Measurements from ENCODE around the gene MLST8. TPM values are rescaled to one million over a fixed set of nuclear protein-coding genes. Genes with fewer than 3 reads are reported as not detected.
A peak's percentile ranks its signal among the peaks of the same experiment; 100 is the strongest.

MLST8 gene
- total and polyA plus RNA-seq, 2 of the 8 experiments (the other 6 are each of a cell fraction or from before 2014, with no cell fraction given): 67.6 to 321 TPM

DNA sequence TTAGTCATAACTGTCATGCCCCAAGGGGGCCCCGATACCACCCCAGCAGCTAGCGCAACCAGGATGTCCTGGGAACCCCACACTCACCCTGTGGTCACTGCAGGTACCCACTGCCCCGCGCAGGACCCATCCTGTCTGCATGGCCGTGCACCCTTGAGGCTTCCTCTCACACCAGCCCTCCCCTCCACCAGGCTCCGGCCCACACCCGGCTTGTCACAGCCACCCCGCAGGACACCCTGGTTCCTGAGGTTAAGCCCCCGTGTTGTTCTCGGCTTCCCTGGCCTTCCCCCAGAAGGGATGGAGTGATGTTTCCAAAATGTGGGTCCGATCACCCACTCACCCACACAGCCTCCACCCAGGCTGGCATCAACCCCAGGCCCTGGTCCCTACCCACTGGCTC is 38.5 kb downstream of the MLST8 start:
- Histone ChIP-seq H4K5ac (ENCODE audit: insufficient read length, low read depth, low read length) (no peak overlapping the region), H2AK5ac (ENCODE audit: low read depth, low read length) (no peak overlapping the region), H3K14ac (ENCODE audit: insufficient read length) (no peak overlapping the region), H3K79me2 (ENCODE audit: control insufficient read depth in 1 of 2, insufficient read depth in 2 of 2, low read length in 2 of 2) (peaks cover 0 to 5% of the 10 kb centered on the region in 2 experiments; a peak in 2 of 4 replicates), H2BK5ac (ENCODE audit: low read depth, low read length) (no peak overlapping the region), H2AFZ (ENCODE audit: low read length) (no peak overlapping the region), H3K4me3 (ENCODE audit: extremely low read depth in 1 of 4, insufficient read depth in 2 of 4, low read depth in 3 of 4, low read length in 4 of 4) (no peak overlapping the region), H4K91ac (replicated peaks; ENCODE audit: insufficient read length, low read length) (no peak overlapping the region), H3K27ac (ENCODE audit: low read depth, low read length) (no peak overlapping the region), H3K4me1 (replicated peaks in 1 of 4; ENCODE audit: control insufficient read depth in 3 of 4, insufficient read depth in 4 of 4, low read length in 3 of 4) (no peaks in the 10 kb centered on the region; a peak in 1 of 7 replicates), H3K56ac (replicated peaks; ENCODE audit: insufficient read length, low read depth, low read length) (no peak overlapping the region), H3K9ac (replicated peaks in 1 of 4; ENCODE audit: extremely low read depth in 1 of 4, low read depth in 3 of 4, low read length in 3 of 4) (no peak overlapping the region), H3K27me3 (replicated peaks in 1 of 4; ENCODE audit: control insufficient read depth in 3 of 4, extremely low read depth in 1 of 4, insufficient read depth in 3 of 4, low read length in 3 of 4) (no peaks in the 10 kb centered on the region), H3K18ac (ENCODE audit: extremely low read depth, low read length) (no peak overlapping the region), H3K9me3 (ENCODE audit: insufficient read depth in 2 of 2, low read depth in 1 of 2, low read length in 1 of 2) (no peaks in the 10 kb centered on the region), H2BK12ac (ENCODE audit: low read depth, low read length) (no peak overlapping the region), H3K4ac (replicated peaks; ENCODE audit: insufficient read length, low read depth, low read length) (no peak overlapping the region), H3K23ac (ENCODE audit: insufficient read length) (no peak overlapping the region), H3K79me1 (ENCODE audit: low read depth, low read length) (no peaks in the 10 kb centered on the region; the same call in 1 of the 2 replicates), H2BK20ac (ENCODE audit: low read length) (no peak overlapping the region), H3K36me3 (ENCODE audit: control insufficient read depth in 2 of 4, insufficient read depth in 4 of 4, low read length in 3 of 4) (peaks cover 18 to 41% (median 32%) of the 10 kb centered on the region in 4 experiments), H4K20me1 (replicated peaks in 1 of 2; ENCODE audit: control insufficient read depth in 1 of 2, insufficient read depth in 2 of 2, low read length in 2 of 2) (peaks cover 4 to 19% of the 10 kb centered on the region in 2 experiments), H3K4me2 (ENCODE audit: insufficient read depth in 1 of 2, low read depth in 2 of 2, low read length in 2 of 2) (no peak overlapping the region), H2BK15ac (ENCODE audit: low read length) (no peak overlapping the region), H4K8ac (ENCODE audit: extremely low read depth, insufficient read depth, low read length) (0 out of 2 replicates have a peak overlapping the region, but pooled peaks have one; percentile 77), H3K23me2 (ENCODE audit: low read depth, low read length) (no peaks in the 10 kb centered on the region), H2BK120ac (replicated peaks; ENCODE audit: low read depth, low read length) (no peak overlapping the region)
- FAIRE-seq (no peak), DNase-seq (ENCODE audit: low read depth in 1 of 2, low spot score in 2 of 2) (no peak)
- ChIA-PET CTCF (ENCODE audit: partially characterized antibody) (interaction anchor here (1.1 to 2.1 kb wide), 3 partner anchors 8 to 257 kb away, joined by 4 to 10 read pairs (median 9); partner anchors contain the start of gene DNASE1L2), POLR2A (ENCODE audit: partially characterized antibody) (interaction anchor here (1.9 to 8.6 kb wide), 2 partner anchors 10 to 12 kb away, joined by 5 to 181 read pairs; partner anchors contain the start of gene ECI1)
- WGBS, 2 experiments (ENCODE audit: extremely low coverage in 1 of 2, insufficient coverage in 1 of 2, insufficient read length in 1 of 2, insufficient replicate concordance in 2 of 2, low coverage in 1 of 2, low lambda C conversion rate in 2 of 2, missing lambda C conversion rate in 1 of 2): 90% methylated on average over 11 of the region's 11 CpGs; no CpG with 5 or more reads in 1 of the 2 experiments
- no peak for TF ChIP-seq CHD1 (IDR thresholded peaks at IDR 0.05; ENCODE audit: low read depth, low read length)
- no peak for TF ChIP-seq PHF8 (conservative IDR thresholded peaks at IDR 0.05; ENCODE audit: low read depth, low read length)
- TF ChIP-seq SP2 (IDR thresholded peaks at IDR 0.05; ENCODE audit: low read length): no peak
- TF ChIP-seq MAFK (IDR thresholded peaks at IDR 0.05; ENCODE audit: low read depth, low read length): no peak
- TF ChIP-seq KDM1A (IDR thresholded peaks at IDR 0.05; ENCODE audit: borderline replicate concordance, low read length): no peak
- TF ChIP-seq TAF7 (optimal IDR thresholded peaks at IDR 0.05; ENCODE audit: borderline replicate concordance, low read depth, low read length): no peak
- no peak for TF ChIP-seq KDM5A (IDR thresholded peaks at IDR 0.05; ENCODE audit: low read length)

All from H1 (cell line).